ENCODE results near the gene TENM4.

Gene TENM4

DNA sequence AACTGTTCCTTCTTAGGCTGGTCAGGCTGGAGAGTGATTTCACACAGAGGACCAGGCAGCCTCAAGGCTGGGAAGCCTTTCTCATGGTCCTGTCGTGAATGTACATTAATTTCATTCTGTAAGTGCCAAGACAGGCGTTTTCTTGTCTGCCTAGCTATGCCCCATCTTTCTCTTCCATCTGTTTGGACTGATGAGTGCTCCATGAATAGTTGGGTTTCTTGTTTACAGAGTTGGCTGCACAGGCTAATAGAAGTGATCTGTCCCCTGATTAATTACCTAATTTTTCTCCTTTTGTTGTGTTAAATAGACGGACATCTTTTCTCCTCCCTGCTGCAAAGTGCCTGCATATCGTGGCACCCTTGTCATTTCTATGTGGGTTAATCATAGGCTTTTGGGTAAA lies 730.4 kb downstream of the TENM4 start:
- DNase-seq (ENCODE audit: low read depth) = no peak
- no peak overlapping the region for H3K4me3 ChIP-seq (ENCODE audit: control insufficient read depth, low read depth, low read length)
- TF ChIP-seq, protein P1, sequence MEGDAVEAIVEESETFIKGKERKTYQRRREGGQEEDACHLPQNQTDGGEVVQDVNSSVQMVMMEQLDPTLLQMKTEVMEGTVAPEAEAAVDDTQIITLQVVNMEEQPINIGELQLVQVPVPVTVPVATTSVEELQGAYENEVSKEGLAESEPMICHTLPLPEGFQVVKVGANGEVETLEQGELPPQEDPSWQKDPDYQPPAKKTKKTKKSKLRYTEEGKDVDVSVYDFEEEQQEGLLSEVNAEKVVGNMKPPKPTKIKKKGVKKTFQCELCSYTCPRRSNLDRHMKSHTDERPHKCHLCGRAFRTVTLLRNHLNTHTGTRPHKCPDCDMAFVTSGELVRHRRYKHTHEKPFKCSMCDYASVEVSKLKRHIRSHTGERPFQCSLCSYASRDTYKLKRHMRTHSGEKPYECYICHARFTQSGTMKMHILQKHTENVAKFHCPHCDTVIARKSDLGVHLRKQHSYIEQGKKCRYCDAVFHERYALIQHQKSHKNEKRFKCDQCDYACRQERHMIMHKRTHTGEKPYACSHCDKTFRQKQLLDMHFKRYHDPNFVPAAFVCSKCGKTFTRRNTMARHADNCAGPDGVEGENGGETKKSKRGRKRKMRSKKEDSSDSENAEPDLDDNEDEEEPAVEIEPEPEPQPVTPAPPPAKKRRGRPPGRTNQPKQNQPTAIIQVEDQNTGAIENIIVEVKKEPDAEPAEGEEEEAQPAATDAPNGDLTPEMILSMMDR (IDR thresholded peaks at IDR 0.05; ENCODE audit: control insufficient read depth, insufficient read depth, low read depth, low read length, missing control alignments) = no peak

DNA sequence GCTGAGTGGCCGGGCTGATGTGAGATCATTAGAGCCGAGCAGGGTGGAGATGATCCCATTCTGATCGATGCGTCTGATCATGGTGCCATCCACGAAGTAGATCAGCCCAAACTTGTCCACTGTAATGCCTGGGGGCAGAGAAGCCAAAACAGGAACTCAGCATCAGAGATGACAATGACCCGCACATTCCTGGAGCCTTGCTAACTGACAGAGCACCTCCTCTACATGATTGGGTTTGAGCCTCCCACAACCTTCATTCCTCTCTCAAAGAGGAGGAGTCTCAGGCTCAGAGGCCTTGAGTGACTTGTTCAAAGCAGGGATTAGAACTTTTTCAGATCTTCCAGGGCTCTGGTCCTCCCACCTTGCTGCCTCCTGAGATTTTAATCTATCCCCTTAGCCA lies 732.4 kb downstream of the TENM4 start:
- DNase-seq (ENCODE audit: low read depth) = no peak
- TF ChIP-seq, protein P1 (IDR thresholded peaks at IDR 0.05; ENCODE audit: control insufficient read depth, insufficient read depth, low read depth, low read length, missing control alignments) = no peak
- no peak overlapping the region for H3K4me3 ChIP-seq (ENCODE audit: control insufficient read depth, low read depth, low read length)

DNA sequence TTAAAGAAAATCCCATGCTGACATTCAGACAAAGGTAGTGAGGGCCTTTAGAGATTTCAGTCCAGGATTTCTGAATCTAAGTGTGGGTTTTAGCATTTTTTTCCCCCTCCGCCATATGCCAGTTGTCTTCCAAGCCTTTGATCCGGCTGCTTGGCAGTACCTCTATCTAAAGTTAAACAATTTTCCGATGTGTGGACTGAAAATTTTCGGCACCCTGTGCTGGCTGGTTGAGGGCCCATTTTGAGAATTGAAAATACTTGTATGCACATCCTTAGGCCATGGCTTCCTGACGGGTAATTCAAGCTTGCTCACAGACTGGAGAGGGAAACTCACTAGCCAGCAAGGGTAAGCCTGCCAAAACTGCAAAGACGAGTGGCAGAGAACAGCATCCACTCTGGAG lies 734.3 kb downstream of the TENM4 start:
- TF ChIP-seq, protein P1 (IDR thresholded peaks at IDR 0.05; ENCODE audit: control insufficient read depth, insufficient read depth, low read depth, low read length, missing control alignments) = no peak
- DNase-seq (ENCODE audit: low read depth) = no peak
- H3K4me3 ChIP-seq (ENCODE audit: control insufficient read depth, low read depth, low read length) = no peak overlapping the region

DNA sequence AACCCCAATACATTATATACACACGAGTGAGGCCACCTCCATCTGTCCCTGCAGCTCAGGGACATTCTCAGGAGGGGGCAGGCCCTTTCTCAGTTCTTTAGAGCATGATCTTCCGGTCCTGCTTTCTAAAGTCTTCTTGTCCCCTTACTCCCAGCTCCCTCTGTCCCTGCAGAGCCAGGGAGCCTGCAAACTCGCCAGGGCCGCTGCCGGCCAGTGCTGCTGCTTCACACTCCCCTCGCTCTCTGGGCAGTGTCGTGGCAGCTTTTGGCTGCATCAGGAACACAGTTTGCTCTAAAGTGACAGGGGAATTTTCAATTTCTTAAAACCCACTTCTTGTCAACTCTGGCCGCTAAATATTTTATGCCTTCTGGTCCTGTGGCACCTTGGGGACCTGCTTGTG lies 736.0 kb downstream of the TENM4 start:
- H3K4me3 ChIP-seq (ENCODE audit: control insufficient read depth, low read depth, low read length) = no peak overlapping the region
- no peak for DNase-seq (ENCODE audit: low read depth)
- TF ChIP-seq, protein P1 (IDR thresholded peaks at IDR 0.05; ENCODE audit: control insufficient read depth, insufficient read depth, low read depth, low read length, missing control alignments) = no peak

DNA sequence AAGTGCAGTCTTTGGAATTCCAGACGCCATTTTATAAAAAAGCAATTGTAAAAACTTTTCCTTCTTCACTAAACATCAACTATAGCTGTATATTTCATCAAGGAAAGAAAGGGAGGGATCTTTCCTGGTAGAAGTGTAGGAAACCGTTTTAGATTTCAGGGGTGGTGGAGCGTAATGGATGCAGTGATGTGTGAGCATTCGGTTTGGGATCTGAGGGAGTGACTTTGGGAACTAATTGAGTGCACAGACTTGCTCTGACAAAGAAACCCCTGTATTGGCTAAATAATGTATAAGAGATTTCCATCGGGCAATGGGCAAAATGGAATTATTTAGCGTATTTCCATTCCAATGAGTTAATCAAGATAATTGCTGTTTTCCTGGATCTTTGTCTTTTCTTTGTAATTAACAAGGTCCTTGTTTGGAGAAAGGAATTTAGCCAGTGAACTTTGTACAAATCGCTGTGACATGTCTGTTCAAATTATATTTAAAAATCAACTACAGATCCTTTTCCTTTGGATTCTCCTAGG lies 741.2 kb downstream of the TENM4 start:
- DNase-seq (ENCODE audit: low read depth) = no peak
- no peak overlapping the region for H3K4me3 ChIP-seq (ENCODE audit: control insufficient read depth, low read depth, low read length)
- TF ChIP-seq, protein P1 (IDR thresholded peaks at IDR 0.05; ENCODE audit: control insufficient read depth, insufficient read depth, low read depth, low read length, missing control alignments) = no peak

DNA sequence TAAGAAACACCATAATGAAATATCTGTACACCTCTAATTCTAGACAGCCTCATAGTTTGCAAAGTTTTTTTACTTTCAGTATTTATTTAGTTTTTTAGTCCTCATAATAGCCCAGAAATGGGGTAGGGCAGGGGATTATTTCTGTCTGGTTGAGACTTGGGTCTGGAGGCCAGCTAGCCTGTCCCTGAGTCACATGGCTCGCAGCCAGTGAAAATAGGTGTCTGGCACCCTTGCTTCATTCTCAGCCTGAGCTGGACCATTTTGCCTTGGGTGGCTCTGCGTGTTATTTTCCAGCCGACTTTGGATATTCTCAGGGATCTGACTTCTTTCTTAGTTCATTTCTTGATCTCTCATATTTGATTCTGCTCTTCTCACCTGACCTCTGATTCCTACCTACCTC lies 742.2 kb downstream of the TENM4 start:
- TF ChIP-seq, protein P1 (IDR thresholded peaks at IDR 0.05; ENCODE audit: control insufficient read depth, insufficient read depth, low read depth, low read length, missing control alignments) = no peak
- H3K4me3 ChIP-seq (ENCODE audit: control insufficient read depth, low read depth, low read length) = no peak overlapping the region
- DNase-seq (ENCODE audit: low read depth) = peak; percentile 13

DNA sequence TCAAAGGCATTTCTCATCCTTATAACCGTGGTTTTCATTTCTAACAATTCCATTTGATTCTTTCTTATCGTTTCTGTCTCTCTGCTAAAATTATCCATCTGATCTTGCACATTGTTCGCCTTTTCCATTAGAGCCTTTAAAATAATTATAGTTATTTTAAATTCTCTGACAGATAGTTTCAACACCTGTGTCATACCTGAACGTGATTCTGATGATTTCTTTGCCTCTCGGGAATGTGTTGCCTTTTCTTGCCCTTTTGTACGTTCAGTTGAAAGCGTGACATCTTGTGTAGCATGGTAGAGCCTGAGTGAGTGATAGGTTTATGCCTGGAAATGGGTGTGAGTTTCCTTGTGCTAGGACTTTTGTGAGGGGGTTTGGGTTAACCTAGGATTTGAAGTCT lies 744.7 kb downstream of the TENM4 start:
- TF ChIP-seq, protein P1 (IDR thresholded peaks at IDR 0.05; ENCODE audit: control insufficient read depth, insufficient read depth, low read depth, low read length, missing control alignments) = no peak
- H3K4me3 ChIP-seq (ENCODE audit: control insufficient read depth, low read depth, low read length) = no peak overlapping the region
- DNase-seq (ENCODE audit: low read depth) = no peak
